Measurements from ENCODE around the gene ZSCAN5A.
"Not testable (repeated sequence)": the region's sequence is repeated elsewhere in the genome, so short reads cannot be mapped to it uniquely, and the experiment has no call there.

ZSCAN5A gene

DNA sequence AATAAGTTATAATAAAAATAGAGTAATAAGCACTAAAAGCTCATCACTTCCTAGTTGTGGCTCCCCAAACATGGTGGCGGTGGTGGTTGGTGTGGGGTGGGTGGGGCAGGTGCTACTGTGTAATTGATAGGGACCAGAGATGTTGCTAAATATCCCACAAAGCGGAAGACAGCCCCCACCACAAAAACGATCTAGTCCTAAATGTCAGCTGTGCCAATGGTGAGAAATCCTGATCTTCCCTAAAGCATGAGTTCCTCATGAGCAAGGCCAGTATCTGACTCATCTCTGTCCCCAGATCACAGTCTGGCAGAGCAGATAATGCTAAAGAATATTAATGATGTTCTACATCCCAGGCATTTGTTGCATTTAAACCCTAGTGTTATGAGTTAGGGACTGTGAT is 44.0 kb downstream of the ZSCAN5A start:
- no peak for DNase-seq

DNA sequence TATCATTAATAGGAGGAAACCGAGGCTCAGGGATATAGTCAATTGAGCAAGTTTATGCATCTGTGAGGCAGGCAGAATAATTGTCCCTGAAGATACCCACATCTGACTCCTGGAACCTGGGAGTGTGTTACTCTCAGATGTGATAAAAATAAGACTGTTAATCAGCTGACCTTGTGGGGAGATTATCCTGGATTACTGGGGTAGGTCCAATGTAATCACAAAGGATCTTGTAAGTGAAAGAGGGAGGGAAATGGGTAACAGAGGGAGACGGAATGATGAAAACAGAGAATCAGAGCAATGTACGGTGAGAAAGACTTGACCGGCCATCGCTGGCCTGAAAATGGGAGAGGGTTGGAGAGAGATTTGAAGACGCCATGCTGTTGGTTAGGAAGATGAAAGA is 45.3 kb downstream of the ZSCAN5A start:
- no peak for DNase-seq

DNA sequence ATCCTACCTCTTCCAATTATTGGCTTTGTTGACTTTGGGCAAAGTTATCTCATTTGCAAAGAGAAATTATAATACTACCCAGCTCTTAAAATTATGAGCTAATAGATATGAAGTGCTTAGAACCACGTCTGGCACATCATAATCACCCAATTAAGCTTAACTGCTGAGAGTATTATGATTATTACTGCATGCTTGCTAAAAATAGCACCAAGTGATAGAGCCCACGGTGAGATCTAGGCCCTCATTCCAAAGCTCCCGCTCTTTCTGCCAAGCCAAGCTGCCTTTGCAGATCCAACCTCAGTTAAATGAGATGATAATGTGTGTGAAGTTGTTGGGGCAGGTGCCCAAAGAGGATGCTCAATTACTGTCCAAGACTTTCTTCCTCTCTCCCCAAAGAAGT is 48.6 kb downstream of the ZSCAN5A start:
- DNase-seq, result no peak

DNA sequence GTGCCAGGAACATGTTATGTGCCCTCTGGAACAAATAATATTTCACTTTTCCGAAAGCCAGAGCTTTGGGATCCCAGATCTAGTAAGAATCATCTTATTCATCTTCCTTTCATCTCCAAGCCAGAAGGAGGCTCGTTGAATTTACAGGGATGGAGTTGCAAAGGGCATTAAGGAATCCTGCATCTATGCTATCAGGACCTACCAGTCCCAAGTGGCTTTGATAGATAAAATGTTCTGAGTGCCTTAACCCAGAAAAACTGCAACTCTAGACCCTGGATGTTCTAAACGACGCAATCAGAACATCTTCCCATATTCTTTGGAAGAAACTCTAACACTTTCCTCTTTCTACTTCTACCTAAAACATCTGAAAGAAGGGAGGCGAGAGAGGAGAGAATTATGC is 51.3 kb downstream of the ZSCAN5A start:
- no peak for DNase-seq

DNA sequence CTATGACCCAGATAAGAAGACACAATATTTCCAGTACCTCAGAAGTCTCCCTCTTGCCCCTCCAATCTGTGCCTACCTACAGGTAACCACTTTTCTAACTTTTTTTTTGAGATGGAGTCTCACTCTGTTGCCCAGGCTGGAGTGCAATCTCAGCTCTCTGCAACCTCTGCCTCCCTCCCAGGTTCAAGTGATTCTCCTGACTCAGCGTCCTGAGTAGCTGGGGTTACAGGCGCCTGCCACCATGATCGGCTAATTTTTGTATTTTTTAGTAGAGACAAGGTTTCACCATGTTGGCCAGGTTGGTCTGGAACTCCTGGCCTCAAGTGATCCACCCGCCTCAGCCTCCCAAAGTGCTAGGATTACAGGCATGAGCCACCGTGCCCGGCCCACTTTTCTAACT is 52.7 kb downstream of the ZSCAN5A start:
- not testable (repeated sequence) for DNase-seq

DNA sequence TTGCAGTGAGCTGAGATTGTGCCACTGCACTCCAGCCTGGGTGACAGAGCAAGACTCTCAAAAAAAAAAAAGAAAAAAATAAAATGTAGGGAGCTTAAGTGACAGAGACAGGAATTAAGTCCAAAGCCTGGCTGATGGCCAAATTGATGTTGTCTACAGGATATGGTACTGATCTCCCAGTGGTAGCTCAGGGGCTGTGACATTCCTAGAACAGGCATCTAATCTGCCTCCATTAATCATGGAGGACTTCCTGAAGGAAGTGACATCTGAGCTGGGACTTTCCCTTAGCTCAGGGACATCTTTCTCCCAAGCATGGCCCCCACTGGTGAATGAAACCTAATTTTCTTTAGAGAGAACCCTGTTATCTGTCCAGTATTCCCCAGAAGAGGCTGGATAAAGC is 53.5 kb downstream of the ZSCAN5A start:
- DNase-seq, result no peak

DNA sequence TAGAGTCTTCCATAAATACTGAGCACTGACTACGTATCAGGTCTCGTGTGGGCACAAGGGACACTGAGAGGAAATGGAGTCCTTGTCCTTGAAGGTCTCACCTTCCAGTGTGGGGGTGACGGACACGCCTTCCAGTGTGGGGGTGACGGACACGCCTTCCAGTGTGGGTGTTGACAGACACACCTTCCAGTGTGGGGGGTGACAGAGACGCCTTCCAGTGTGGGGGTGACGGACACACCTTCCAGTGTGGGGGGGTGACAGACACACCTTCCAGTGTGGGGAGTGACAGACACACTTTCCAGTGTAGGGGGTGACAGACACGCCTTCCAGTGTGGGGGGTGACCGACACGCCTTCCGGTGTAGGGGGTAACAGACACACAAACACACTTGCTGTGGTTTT is 56.4 kb downstream of the ZSCAN5A start:
- DNase-seq, result no peak

DNA sequence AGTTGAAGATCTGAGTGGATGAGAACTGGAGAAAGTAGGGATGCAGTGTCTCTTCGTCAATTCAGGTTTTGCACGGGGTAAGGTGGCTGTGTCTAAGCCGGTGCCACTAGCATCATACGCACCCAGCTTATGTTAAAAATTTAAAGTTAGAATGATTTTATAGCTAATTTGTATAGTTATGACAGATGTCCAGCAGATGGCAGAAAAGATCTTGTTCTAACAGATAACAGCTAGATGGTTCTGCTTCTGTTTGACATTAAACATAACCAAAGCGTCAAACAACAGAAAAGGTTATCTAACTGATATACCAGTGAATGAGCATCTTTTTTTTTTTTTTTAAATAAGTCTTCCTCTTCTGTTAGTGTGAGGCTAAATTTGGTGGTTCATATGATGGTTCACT is 60.9 kb downstream of the ZSCAN5A start:
- DNase-seq, result no peak

DNA sequence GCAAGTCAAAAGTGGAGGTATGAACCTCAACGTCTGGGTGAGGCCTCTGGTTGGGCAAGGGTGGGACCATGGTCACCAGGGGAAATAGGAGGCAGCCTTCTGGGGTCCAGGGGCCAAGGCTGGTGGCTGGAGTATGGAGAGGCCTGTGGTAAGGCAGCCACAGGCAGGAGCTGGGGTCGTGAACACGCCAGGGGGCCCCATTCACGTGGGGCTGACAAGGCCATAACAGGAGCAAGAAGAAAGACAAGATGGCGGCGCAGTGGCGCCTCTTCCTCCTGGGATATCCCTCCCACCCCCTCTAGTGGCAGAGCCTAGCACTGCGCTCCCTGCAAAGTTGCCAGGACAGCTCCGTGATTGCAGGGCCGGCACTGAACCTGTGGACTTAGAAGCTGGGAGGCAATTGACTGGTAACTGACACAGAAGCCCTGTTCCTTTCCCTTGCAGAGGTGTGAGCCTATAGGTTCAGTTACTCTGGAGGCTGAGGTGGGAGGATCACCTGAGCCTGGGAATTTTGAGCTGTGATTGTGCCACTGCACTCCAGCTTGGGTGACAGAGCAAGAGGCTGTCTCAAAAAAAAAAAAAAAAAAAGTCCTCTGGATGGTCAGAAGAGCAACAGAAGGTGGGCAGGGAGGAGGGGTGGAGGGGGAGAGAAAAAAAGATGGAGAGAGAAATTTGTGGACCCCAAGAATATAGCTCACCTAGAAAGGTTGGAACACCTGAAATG is 61.8 kb downstream of the ZSCAN5A start:
- peak; percentile 55 for DNase-seq

DNA sequence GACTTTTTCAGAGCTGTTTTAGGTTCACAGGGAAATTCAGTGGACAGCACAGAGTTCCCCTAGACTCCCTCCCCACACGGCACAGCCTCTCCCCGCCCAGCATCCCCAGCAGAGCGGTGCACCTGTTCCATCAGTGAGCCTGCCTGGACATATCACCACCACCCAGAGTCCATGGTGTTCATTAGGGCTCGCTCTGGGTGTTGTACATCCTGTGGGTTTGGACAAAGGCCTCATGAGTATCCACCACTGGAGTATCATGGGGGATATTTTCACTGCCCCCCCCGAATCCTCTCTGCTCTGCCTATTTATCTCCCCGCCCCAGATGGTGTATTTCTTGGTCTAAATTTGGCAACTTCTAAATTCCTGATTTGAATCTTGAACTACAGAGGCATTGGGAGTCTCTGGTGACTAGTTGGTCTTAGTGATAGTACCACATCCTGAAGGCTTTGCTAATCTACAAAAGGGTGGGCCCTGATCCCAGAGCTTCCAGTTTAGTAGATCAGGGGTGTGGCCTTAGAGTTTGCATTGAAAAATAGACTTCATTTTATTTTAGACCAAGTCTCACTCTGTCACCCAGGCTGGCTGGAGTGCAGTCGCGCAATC is 65.8 kb downstream of the ZSCAN5A start:
- DNase-seq, result not testable (repeated sequence)

DNA sequence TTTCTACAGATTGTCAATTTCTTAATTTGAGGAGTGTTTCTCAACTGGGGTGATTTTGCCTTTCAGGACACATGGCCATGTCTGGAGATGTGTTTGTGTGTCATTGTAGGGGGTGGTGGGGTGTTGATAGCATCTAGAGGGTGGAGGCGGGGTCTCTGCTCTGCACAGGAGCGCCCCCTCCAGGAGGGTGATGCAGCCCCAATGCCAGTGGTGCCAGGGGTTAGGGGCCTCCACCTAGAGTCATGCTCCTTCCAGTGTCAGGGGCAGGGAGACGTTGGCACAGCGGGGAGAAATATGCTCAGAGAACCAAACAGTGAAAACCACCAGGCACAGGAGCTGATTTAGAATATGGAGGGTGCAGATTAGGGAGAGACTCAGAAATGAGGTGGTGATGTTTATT is 68.9 kb downstream of the ZSCAN5A start:
- not testable (repeated sequence) for DNase-seq

DNA sequence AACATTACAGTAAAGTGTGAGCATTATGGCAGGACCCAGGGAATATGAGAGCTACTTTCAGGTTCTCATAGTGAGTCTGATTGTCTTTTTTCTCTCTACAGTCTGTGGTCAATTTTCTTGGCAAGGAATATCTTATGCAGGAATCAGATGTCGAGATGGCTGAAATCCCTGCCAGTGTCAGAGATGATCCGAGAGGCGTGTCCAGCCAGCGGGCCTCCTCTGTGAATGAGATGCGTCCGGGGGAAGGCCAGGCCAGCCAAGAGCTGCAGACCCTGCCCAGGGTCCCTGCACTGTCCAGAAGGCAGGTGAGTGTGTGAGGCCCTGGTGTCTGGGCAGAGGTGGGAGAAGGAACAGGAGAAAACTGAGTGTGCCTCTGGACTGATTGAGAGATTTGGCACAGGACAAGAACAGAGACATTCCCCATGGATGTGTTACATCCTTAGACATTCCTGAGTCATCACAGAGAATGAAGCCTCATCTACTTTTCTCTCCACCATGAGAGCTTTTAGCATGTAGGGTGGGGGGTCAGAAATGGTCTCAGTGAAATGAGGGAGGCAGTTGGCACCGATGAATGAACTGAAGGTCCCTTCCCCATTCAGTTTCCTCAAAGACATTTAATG is 69.4 kb downstream of the ZSCAN5A start:
- no peak for DNase-seq

DNA sequence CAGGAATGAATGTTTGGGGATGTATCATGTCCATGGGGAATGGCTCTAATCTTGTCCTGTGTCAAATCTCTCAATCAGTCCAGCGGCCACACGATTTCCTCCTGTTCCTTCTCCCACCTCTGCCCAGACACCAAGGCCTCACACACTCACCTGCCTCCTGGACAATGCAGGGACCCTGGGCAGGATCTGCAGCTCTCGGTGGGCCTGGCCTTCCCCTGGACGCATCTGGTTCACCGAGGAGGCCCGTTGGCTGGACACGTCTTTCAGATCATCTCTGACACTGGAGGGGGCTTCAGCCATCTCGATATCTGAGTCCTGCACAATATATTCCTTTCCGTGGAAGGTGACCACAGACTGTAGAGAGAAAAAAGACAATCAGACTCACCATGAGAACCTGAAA is 91.2 kb downstream of the ZSCAN5A start:
- DNase-seq, result no peak

DNA sequence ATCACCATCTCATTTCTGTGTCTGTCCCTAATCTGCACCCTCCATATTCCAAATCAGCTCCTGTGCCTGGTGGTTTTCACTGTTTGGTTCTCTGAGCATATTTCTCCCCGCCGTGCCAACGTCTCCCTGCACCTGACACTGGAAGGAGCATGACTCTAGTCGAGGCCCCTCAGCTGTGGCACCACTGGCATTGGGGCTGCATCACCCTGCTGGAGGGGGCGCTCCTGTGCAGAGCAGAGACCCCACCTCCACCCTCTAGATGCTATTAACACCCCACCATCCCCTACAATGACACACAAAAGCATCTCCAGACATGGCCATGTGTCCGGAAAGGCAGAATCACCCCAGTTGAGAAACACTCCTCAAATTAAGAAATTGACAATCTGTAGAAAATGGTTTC is 91.7 kb downstream of the ZSCAN5A start:
- no peak for DNase-seq

DNA sequence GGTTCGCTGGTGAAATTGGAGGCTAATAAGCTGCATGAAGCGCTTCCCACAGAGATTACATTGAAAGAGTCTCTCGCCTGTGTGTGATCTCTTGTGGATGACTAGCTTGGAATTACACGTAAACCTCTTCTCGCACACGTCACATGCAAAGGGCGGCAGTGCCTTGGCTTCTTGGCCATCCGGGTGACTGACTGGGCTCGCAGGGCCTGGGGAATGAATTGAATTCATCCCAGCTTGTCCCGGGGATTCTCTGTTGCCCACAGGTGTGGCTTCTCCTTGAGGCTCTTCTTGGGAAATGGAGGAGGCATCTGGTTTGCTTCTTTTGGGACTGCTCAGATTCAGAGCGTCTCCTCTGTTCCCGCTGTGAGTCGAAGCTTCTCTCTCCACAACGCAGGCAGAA is 92.8 kb downstream of the ZSCAN5A start:
- no peak for DNase-seq

DNA sequence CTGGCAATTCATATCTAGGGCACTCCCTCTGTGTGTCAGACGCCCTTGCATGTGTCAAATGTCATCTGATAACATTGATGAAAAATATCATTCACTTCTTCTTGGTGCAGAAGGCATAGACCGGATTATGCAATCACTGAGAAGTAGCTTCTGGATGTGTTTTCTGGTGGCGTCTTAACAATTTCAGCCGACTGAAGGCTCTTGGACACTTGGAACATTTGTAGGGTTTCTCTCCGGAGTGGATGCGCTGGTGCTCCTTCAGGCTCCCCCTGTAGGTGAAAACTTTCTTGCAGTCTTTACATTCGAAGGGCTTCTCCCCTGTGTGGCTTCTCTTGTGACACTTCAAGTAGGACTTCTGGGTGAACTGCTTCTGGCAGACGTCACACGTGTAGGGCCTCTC is 93.2 kb downstream of the ZSCAN5A start:
- DNase-seq, result not testable (repeated sequence)

DNA sequence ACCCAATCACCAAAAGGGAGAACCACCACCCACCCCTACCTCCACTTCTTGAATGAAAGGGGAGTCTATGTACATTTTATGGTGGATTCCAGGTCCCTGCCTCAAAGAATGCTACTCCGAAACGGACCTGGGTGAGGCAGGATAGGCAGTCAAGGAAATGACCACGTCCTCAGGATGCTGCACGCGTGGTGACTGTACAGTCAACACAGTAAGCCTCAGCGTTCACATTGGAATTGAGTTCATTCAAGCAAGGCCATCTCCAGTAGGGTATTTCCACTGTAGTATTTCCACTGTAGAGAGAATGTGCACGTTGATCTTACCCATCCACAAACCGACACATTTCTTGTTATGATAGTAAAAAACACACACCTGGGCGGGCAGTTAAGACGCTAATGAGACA is 95.7 kb downstream of the ZSCAN5A start:
- DNase-seq, result no peak

DNA sequence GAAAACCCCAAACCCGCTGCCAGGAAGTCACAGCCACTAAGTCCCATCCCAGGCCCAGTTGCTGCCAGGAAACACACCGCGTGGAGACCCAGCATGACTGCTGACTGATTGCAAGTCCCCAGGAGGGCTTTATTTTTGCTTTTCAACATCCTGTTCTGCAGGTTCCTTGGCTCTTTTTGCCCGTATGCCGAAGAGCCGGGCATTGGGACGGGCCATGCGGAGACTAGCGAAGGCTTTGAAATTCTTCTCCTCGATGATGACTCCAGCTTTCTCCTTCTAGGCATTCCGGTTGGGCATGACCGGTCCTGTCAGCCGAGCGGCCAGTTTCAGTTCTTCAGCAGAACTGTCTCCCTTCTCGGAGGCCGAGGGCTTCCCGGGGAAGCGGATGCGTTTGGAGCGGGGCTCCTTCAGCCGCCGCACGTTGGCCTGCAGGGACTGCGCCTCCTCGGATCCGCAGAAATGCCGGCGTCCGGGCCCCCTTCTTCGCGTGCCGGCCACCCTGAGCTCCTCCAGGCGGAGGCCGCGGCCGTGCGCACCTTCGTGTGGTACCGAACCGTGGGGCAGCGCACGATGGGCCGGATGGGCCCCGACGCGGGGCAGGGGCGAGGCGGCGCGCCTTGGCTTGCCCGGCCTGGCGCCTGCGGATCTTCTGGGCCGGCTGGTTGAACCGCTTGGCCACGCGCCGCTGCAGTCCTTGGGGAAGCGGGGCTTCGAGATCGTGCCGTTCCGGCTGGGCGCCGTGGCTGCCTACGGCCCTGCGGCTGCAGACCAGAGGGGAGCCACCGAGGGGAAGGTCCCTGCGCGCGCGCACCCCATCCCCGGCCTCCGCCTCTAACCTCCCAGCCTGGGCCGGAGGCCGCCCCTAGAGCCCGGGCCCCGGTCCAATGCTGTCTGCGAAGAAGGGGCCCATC is 97.3 kb downstream of the ZSCAN5A start:
- no peak for DNase-seq

DNA sequence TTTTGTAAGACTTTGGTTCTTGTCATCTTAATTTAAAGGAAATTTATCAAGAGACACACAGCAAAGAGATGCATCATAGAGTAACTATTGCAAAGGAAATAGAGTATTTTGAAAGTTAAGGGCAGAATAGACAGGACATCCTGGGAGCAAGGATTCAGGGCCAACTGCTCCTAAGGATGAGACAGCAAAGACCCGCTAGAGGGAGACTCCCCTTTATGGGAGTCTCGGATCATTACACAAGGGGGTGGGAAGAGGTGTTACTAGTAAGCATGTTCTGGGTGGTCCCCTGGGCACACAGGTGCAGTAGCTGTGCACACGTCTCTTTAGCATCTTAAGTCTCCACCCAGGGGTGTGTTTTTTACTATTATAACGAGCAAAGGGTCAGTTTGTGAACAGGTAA is 102.9 kb downstream of the ZSCAN5A start:
- no peak for DNase-seq

DNA sequence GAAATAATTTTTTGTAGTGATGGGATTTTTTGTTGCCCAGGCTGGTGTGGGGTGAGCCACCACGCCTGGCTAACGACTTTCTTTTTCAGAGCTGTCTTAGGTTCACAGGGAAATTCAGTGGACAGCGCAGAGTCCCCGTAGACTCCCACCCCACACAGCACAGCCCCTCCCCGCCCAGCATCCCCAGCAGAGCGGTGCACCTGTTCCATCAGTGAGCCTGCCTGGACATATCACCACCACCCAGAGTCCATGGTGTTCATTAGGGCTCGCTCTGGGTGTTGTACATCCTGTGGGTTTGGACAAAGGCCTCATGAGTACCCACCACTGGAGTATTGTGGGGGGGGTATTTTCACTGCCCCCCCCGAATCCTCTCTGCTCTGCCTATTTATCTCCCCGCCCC is 104.6 kb downstream of the ZSCAN5A start:
- DNase-seq, result not testable (repeated sequence)

DNA sequence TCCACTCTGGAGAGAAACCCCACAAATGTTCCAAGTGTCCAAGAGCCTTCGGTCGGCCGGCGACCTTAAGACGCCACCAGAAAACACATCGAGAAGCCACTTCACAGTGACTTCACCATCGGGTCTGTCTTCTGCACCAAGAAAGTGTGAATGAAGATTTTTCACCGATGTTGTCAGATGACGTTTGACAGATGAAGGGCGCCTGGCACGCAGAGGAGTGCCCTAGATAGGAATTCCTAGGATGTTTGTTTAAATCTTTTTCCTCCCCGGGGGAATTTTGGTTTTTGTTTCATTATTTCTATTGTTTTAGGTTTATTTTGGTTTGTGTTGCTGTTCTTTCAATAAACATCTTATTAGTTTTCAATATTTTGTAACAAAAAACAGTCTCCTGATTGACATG is 105.5 kb downstream of the ZSCAN5A start:
- no peak for DNase-seq

DNA sequence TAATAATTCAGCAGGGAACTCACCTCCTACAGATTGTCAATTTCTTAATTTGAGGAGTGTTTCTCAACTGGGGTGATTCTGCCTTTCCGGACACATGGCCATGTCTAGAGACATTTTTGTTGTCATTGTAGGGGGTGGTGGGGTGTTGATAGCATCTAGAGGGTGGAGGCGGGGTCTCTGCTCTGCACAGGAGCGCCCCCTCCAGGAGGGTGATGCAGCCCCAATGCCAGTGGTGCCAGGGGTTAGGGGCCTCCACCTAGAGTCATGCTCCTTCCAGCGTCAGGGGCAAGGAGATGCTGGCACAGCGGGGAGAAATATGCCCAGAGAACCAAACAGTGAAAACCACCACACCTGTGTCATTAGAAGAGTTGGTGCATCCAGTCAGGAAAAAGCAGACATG is 107.1 kb downstream of the ZSCAN5A start:
- not testable (repeated sequence) for DNase-seq

DNA sequence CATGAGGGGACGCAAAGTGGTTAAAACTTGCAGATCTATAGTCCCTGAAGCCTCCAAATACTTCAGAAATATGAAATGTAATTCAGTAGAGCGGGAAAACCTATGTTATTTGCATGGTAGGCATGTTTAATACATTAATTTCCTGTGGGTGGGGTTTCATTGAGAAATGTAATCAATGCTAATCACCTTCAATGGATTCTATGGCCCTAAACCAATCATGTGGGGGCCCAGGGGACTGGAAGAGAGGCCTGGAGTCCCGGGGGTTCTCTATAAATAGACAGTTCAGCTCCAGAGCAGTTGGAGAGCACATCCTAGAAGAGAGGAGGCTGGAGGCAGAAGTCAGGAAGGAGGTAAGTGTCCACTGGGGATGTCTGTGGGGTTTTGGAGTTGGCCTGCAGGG is 112.7 kb downstream of the ZSCAN5A start, which contains the start of gene ZSCAN5C:
TSS of gene ZSCAN5C (plus strand) at position 301 of the 400 bp plus-strand sequence. CDS start 3,641 bp downstream, outside the sequence.
- no peak for DNase-seq

All from stimulated activated naive CD4-positive, alpha-beta T cell treated with Interleukin-2 at 50 U/mL for 16 hours (primary cell).